Measurements from ENCODE around the gene DNAJC27. TPM values are rescaled to one million over a fixed set of nuclear protein-coding genes. Genes with fewer than 3 reads are reported as not detected.

The DNAJC27 gene
- total RNA-seq, 1 experiment from 2014 or later, result 5.4 TPM

- DNase-seq (ENCODE audit: low spot score), result no peak
- Mint-ChIP-seq H3K27ac (no peak overlapping the region), H3K4me3 (no peak overlapping the region), H3K4me1 (peaks cover 5% of the 10 kb centered on the region), H3K27me3 (ENCODE audit: low read depth) (no peaks in the 10 kb centered on the region), H3K36me3 (peaks cover 46% of the 10 kb centered on the region), H3K9me3 (peaks cover 12% of the 10 kb centered on the region)
- CTCF ChIA-PET, result no interaction called here
- POLR2A ChIA-PET, result interaction anchor here (0.7 kb wide), 1 partner anchor 125 kb away, joined by 4 read pairs; no protein-coding TSS in a partner anchor
- TF ChIP-seq ZSCAN18 (CRISPR knock-in tag; IDR thresholded peaks at IDR 0.05), result no peak
- no peak for TF ChIP-seq HMGXB4 (CRISPR knock-in tag; IDR thresholded peaks at IDR 0.05)
- no peak for TF ChIP-seq ATF3 (CRISPR knock-in tag; conservative IDR thresholded peaks at IDR 0.05)
- TF ChIP-seq ELF4 (CRISPR knock-in tag; IDR thresholded peaks at IDR 0.05; ENCODE audit: low read depth), result no peak
- TF ChIP-seq ATF6 (CRISPR knock-in tag; IDR thresholded peaks at IDR 0.05), result no peak
- no peak for TF ChIP-seq PREB (CRISPR knock-in tag; IDR thresholded peaks at IDR 0.05; ENCODE audit: borderline replicate concordance)
- TF ChIP-seq FOXP4 (CRISPR knock-in tag; IDR thresholded peaks at IDR 0.05), result no peak
- no peak for TF ChIP-seq USF2 (CRISPR knock-in tag; IDR thresholded peaks at IDR 0.05)
- TF ChIP-seq E2F4 (CRISPR knock-in tag; IDR thresholded peaks at IDR 0.05; ENCODE audit: borderline replicate concordance, low read depth), result no peak
- TF ChIP-seq SMAD4 (CRISPR knock-in tag; IDR thresholded peaks at IDR 0.05), result no peak
- no peak for TF ChIP-seq FOXK1 (CRISPR knock-in tag; IDR thresholded peaks at IDR 0.05)
- no peak for TF ChIP-seq RELA (CRISPR knock-in tag; IDR thresholded peaks at IDR 0.05; ENCODE audit: borderline replicate concordance)
- TF ChIP-seq MYBL2 (CRISPR knock-in tag; IDR thresholded peaks at IDR 0.05), result no peak
- no peak for TF ChIP-seq CREM (CRISPR knock-in tag; IDR thresholded peaks at IDR 0.05)
- TF ChIP-seq KAT7 (CRISPR knock-in tag; IDR thresholded peaks at IDR 0.05; ENCODE audit: borderline replicate concordance), result no peak
- no peak for TF ChIP-seq ZNF281 (CRISPR knock-in tag; IDR thresholded peaks at IDR 0.05)
- TF ChIP-seq ZBTB21 (CRISPR knock-in tag; IDR thresholded peaks at IDR 0.05; ENCODE audit: borderline replicate concordance), result no peak
- ATAC-seq, result no peak
Observed at GRCh38 chr2:24957976-24958375, 13.8 kb downstream of the DNAJC27 start.

All from WTC11 (cell line).